Measurements from ENCODE around the gene ETV6. TPM values are rescaled to one million over a fixed set of nuclear protein-coding genes. Genes with fewer than 3 reads are reported as not detected.

Gene ETV6
- total and polyA plus RNA-seq, 9 of the 15 experiments (the other 6 are each of a cell fraction or from before 2014, with no cell fraction given): 0.81 to 12.7 (median 4.1) TPM

DNA sequence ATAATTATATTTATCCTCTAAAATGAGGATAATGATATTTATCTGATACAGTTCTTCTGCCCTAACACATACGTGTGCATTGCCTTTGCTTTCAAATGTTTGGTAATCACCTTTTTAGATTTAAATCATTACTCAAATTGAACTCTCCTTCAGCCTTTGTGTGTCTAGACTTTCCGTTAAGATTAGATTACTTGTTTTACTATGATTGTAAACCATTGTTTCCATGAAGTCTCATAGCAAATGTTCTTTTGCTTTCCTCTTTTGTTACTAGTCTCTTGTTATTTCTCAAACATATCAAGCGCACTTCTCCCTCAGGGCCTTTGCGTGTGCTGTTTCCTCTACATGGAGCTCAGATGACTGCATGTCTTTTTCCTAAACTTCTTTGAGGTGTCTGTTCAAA is 63.7 kb downstream of the ETV6 start:
- no peak for ATAC-seq
- POLR2A ChIA-PET: no interaction called here
- no peaks in the 10 kb centered on the region for H4K20me1 ChIP-seq (replicated peaks; ENCODE audit: control insufficient read depth, insufficient read depth, low read length)
- TF ChIP-seq, protein P1, sequence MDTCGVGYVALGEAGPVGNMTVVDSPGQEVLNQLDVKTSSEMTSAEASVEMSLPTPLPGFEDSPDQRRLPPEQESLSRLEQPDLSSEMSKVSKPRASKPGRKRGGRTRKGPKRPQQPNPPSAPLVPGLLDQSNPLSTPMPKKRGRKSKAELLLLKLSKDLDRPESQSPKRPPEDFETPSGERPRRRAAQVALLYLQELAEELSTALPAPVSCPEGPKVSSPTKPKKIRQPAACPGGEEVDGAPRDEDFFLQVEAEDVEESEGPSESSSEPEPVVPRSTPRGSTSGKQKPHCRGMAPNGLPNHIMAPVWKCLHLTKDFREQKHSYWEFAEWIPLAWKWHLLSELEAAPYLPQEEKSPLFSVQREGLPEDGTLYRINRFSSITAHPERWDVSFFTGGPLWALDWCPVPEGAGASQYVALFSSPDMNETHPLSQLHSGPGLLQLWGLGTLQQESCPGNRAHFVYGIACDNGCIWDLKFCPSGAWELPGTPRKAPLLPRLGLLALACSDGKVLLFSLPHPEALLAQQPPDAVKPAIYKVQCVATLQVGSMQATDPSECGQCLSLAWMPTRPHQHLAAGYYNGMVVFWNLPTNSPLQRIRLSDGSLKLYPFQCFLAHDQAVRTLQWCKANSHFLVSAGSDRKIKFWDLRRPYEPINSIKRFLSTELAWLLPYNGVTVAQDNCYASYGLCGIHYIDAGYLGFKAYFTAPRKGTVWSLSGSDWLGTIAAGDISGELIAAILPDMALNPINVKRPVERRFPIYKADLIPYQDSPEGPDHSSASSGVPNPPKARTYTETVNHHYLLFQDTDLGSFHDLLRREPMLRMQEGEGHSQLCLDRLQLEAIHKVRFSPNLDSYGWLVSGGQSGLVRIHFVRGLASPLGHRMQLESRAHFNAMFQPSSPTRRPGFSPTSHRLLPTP (IDR thresholded peaks at IDR 0.05; ENCODE audit: borderline replicate concordance, extremely low read depth, insufficient read length): no peak
- TF ChIP-seq, protein P2, sequence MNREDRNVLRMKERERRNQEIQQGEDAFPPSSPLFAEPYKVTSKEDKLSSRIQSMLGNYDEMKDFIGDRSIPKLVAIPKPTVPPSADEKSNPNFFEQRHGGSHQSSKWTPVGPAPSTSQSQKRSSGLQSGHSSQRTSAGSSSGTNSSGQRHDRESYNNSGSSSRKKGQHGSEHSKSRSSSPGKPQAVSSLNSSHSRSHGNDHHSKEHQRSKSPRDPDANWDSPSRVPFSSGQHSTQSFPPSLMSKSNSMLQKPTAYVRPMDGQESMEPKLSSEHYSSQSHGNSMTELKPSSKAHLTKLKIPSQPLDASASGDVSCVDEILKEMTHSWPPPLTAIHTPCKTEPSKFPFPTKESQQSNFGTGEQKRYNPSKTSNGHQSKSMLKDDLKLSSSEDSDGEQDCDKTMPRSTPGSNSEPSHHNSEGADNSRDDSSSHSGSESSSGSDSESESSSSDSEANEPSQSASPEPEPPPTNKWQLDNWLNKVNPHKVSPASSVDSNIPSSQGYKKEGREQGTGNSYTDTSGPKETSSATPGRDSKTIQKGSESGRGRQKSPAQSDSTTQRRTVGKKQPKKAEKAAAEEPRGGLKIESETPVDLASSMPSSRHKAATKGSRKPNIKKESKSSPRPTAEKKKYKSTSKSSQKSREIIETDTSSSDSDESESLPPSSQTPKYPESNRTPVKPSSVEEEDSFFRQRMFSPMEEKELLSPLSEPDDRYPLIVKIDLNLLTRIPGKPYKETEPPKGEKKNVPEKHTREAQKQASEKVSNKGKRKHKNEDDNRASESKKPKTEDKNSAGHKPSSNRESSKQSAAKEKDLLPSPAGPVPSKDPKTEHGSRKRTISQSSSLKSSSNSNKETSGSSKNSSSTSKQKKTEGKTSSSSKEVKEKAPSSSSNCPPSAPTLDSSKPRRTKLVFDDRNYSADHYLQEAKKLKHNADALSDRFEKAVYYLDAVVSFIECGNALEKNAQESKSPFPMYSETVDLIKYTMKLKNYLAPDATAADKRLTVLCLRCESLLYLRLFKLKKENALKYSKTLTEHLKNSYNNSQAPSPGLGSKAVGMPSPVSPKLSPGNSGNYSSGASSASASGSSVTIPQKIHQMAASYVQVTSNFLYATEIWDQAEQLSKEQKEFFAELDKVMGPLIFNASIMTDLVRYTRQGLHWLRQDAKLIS (CRISPR knock-in tag; IDR thresholded peaks at IDR 0.05): no peak
- TF ChIP-seq CBX8 (IDR thresholded peaks at IDR 0.05; ENCODE audit: borderline replicate concordance, extremely low read depth, low read depth, low read length, poor library complexity, severe bottlenecking) (no peak), ZNF589 (CRISPR knock-in tag; IDR thresholded peaks at IDR 0.05; ENCODE audit: low read depth) (no peak), TOE1 (IDR thresholded peaks at IDR 0.05; ENCODE audit: borderline replicate concordance) (no peak), TOE1 (CRISPR knock-in tag; IDR thresholded peaks at IDR 0.05; ENCODE audit: borderline replicate concordance, low read depth) (no peak), TAF7 (tag; IDR thresholded peaks at IDR 0.05) (no peak), EGR1 (conservative IDR thresholded peaks at IDR 0.05) (no peak)
- TF ChIP-seq, protein P3, sequence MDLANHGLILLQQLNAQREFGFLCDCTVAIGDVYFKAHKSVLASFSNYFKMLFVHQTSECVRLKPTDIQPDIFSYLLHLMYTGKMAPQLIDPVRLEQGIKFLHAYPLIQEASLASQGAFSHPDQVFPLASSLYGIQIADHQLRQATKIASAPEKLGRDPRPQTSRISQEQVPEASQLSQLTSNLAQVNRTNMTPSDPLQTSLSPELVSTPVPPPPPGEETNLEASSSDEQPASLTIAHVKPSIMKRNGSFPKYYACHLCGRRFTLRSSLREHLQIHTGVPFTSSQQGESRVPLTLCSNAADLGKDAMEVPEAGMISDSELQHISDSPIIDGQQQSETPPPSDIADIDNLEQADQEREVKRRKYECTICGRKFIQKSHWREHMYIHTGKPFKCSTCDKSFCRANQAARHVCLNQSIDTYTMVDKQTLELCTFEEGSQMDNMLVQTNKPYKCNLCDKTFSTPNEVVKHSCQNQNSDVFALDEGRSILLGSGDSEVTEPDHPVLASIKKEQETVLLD (IDR thresholded peaks at IDR 0.05): no peak

More for the DNA sequence above, 63.7 kb downstream of the ETV6 start:
- no peak overlapping the region for H3K4me2 ChIP-seq (ENCODE audit: insufficient read depth, low read length)
- H3K4me3 ChIP-seq: no peak overlapping the region
- BruUV-seq (replicated peaks): no TSS peak
- H2AFZ ChIP-seq (ENCODE audit: low read depth, low read length): no peak overlapping the region
- H3K4me1 ChIP-seq (replicated peaks in 1 of 2; ENCODE audit: control insufficient read depth in 2 of 2, insufficient read depth in 2 of 2, low read length in 2 of 2): no peaks in the 10 kb centered on the region; a peak in 1 of 5 replicates
- intact Hi-C loops (cut with micrococcal nuclease) (no loop called here), in situ Hi-C loops (cut with MboI) (no loop called here)
- no peaks in the 10 kb centered on the region for H3K27me3 ChIP-seq (ENCODE audit: control insufficient read depth in 2 of 2, insufficient read depth in 2 of 2, low read length in 2 of 2)
- no peaks in the 10 kb centered on the region for H3K79me2 ChIP-seq (ENCODE audit: control insufficient read depth, insufficient read depth, low read length)
- 79% methylated on average over 4 of the region's 4 CpGs for WGBS (ENCODE audit: insufficient coverage, low coverage, missing lambda C conversion rate)
- no peaks in the 10 kb centered on the region for H3K9me1 ChIP-seq (ENCODE audit: control insufficient read depth, insufficient read depth, low read length)
- H3K9me3 ChIP-seq (replicated peaks; ENCODE audit: control insufficient read depth, insufficient read depth, low read depth, low read length): no peaks in the 10 kb centered on the region
- DNase-seq (ENCODE audit: extremely low read depth in 1 of 4, low spot score in 3 of 4): no peak
- no peak for FAIRE-seq
- no peaks in the 10 kb centered on the region for H3K36me3 ChIP-seq (ENCODE audit: control insufficient read depth, insufficient read depth, low read length)
- CTCF ChIA-PET (ENCODE audit: low intra/inter-chr PET ratio): no interaction called here
- H3K9ac ChIP-seq (ENCODE audit: insufficient read depth in 1 of 2, low read depth in 2 of 2, low read length in 2 of 2): no peak overlapping the region
- no peak overlapping the region for H3K27ac ChIP-seq (ENCODE audit: extremely low read depth, low read depth, low read length)
